ENCODE results near the gene BDH1.

DNA sequence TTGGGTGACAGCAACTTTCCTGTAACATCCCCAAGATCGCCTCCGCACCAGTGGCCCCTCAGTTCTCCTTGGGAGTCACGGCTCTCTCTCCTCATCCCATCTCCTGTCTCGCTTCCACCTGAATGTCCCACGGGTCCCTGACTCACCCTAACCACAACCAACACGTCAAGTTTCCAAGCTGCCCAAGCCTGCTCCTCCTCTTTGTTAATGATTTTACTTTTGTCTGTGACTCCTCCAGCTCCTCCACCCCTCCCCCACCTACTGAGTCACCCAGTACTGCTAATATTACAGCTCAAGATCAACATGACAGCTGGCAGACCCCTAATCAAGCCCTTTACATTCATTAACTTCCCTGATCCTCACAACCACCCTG, 39.3 kb downstream of the BDH1 start:
- TF ChIP-seq, protein P1, sequence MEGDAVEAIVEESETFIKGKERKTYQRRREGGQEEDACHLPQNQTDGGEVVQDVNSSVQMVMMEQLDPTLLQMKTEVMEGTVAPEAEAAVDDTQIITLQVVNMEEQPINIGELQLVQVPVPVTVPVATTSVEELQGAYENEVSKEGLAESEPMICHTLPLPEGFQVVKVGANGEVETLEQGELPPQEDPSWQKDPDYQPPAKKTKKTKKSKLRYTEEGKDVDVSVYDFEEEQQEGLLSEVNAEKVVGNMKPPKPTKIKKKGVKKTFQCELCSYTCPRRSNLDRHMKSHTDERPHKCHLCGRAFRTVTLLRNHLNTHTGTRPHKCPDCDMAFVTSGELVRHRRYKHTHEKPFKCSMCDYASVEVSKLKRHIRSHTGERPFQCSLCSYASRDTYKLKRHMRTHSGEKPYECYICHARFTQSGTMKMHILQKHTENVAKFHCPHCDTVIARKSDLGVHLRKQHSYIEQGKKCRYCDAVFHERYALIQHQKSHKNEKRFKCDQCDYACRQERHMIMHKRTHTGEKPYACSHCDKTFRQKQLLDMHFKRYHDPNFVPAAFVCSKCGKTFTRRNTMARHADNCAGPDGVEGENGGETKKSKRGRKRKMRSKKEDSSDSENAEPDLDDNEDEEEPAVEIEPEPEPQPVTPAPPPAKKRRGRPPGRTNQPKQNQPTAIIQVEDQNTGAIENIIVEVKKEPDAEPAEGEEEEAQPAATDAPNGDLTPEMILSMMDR (IDR thresholded peaks at IDR 0.05), result no peak
- no peak for TF ChIP-seq POLR2A (IDR thresholded peaks at IDR 0.05)

Data from Peyer's patch (tissue), 4 donors.